D721Med (cell line): ENCODE results near the gene ZNF445.

Experiments used
- DNase-seq: peaks from one replicate; pipeline ENCODE4 v3.0.0; 2011; ENCODE audit warnings: low spot score; ENCODE audit not compliant: insufficient read length
- FAIRE-seq: peaks from 2 replicates; lab custom pipeline; 2011; peaks lifted over from hg19 to GRCh38; lab: Jason Lieb, UNC
- CTCF ChIP-seq: IDR thresholded peaks from 2 replicates; pipeline ENCODE4 v1.5.1; 2012; ENCODE audit warnings: mild to moderate bottlenecking, control low read depth; ENCODE audit not compliant: insufficient read depth; ENCODE audit errors: missing control alignments

ZNF445 gene

DNA sequence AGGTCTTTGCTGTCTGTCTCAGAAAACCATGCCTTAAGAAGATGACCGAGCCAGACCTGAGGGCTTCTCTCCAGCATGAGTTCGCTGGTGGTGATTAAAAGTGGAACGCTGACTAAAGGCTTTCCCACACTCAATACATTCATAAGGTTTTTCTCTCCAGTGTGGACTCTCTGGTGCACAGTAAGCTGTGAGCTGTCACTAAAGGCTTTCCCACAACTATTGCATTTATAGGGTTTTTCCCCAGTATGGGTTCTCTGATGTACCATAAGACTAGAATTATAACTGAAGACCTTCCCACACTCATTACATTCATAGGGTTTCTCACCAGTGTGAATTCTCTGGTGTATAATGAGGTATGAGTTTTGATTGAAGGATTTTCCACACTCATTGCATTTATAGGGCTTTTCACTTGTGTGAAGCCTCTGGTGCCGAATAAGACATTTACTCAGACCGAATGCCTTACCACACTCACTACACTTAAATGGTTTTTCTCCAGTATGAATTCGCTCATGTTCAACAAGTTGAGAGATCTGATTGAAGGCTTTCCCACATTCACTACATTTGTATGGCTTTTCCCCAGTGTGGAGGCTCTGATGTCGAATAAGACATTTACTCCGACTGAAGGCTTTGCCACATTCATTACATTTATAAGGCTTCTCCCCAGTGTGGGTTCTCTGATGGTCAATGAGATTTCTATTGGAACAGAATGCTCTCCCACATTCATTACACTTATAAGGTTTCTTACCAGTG lies 21.9 kb upstream of the ZNF445 start:
- DNase-seq (no peak), FAIRE-seq (peak; percentile 29)
- no peak for TF ChIP-seq CTCF

DNA sequence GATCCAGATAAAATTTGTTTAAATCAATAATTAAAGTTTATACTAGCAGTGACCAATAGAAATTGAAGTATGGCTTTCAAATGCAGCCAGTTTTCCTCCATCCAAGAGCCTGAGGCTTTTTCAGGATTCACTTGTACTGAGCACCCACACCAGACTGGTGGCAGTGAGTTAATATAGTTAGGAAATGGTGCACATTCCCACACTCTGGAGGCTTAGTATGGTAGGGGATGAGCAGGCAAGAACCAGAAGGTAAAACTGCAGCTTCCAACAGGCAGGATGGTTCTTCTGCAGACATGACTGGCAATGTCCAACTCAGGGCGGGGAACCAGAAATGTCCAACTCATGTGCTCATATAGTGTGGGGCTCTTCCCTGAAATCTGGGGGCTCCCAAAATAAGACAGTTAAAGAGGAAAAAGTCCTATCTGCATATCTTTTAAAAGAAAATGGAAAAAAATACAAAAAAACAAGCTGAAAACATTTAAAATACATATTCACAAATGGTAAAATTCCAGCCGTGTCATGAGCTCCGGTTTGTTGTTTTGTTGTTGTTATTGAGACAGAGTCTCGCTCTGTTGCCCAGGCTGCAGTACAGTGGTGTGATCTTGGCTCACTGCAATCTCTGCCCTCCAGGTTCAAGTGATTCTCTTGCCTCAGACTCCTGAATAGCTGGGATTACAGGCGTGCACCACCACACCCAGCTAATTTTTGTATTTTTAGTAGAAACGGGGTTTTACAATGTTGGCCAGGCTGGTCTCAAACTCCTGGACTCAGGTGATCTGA lies 18.4 kb upstream of the ZNF445 start:
- FAIRE-seq (no peak), DNase-seq (no peak)
- TF ChIP-seq CTCF: no peak

DNA sequence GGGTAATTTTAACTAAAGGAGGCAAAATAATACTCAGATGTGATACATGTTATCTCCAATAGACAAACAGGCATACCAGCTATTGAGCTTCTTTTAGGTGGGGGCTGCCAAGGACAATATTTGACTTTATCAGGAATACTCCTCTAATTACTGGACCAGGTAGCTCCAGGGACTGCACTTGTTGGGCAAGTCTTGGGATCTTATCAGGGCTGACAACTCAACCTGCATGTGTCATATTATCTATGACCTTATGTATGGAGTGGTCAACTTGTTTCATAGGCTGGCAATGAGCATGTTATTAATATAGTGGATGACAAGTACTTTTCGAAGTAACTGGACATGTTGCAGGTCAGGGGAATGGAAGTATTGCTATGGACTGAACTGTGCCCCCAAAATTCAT lies 15.0 kb upstream of the ZNF445 start:
- TF ChIP-seq CTCF: no peak
- no peak for FAIRE-seq
- no peak for DNase-seq

DNA sequence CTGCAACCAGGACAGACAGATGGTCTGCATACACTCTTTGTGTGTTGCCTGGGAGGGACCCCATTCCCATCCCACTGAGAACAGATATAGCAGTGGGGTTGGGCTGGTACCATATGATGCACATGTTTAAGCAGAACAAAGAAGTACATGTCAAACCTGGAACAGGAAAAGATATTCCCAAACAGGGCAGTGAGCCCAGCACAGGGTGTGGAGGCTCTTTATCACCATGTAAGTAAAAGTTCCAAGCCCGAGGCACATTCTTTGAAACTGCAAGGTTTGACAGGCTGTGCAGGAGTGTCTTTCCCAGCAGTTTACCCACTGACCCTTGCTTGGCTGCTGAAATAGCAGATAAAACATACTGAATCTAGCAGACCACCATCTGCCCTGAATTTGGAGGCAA lies 5.3 kb upstream of the ZNF445 start:
- FAIRE-seq (no peak), DNase-seq (no peak)
- TF ChIP-seq CTCF: no peak

DNA sequence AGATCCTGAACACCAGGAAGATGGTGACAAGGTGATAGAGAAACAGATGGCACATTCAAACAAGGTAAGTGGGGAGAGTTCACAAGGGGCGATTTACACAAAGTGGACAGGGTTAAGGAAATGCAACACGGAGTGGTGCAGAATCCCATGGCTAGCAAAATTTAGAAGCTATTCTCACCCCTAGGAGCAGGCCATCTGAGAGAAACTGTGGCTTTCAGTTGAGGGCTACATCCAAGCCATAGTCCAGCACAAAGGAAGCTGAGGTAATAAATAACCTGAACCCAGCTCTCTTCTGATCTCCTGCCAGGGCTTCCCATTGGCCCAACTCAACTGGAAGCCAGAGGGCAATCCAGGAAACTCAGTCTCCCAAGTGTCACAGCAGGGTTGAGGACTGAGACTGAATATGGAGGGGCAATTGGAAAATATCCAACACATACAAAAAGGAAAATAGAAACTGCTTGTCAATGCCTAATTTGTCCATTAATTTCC lies 1.2 kb upstream of the ZNF445 start:
- FAIRE-seq (no peak), DNase-seq (no peak)
- TF ChIP-seq CTCF: no peak

- FAIRE-seq: no peak
- no peak for TF ChIP-seq CTCF
- DNase-seq: no peak
Measured at GRCh38 chr3:44478055-44478468, 592 bp upstream of the ZNF445 start.

DNA sequence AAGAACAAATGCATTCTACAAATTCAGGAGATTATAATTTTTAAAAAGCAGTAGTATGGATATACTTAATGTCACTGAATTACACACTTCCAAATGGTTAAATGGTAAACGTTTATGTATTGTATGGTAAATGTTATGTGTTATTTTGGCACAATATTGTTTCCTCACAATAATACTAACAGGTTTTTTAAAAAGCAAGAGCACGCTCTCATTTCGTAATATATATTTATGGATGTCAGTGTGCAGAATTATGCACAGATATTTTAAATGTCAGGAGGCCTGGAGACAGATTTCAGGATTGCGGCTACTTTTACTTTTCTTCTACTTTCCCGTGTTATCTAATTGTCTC lies 533 bp downstream of the ZNF445 start:
- no peak for DNase-seq
- no peak for TF ChIP-seq CTCF
- no peak for FAIRE-seq
